Measurements from ENCODE around the gene MED9.
"Not testable (repeated sequence)": the region's sequence is repeated elsewhere in the genome, so short reads cannot be mapped to it uniquely, and the experiment has no call there.

The MED9 gene, protein sequence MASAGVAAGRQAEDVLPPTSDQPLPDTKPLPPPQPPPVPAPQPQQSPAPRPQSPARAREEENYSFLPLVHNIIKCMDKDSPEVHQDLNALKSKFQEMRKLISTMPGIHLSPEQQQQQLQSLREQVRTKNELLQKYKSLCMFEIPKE
- long read RNA-seq, donor 1, transcript MED9-201 (2 exons, 2,228 nt): major isoform, 25 of 29 reads
- long read RNA-seq, donor 1, partial matches to known transcripts: 0 of 29 reads
- long read RNA-seq, donor 1, other reads (novel, unspliced or antisense): 0 of 29 reads
- long read RNA-seq, donor 2, transcript MED9-201 (2 exons, 2,228 nt): major isoform, 14 of 14 reads
- long read RNA-seq, donor 2, partial matches to known transcripts: 0 of 14 reads
- long read RNA-seq, donor 2, other reads (novel, unspliced or antisense): 0 of 14 reads
- long read RNA-seq, donor 3, transcript MED9-201 (2 exons, 2,228 nt): major isoform, 6 of 7 reads
- long read RNA-seq, donor 3, partial matches to known transcripts: 0 of 7 reads
- long read RNA-seq, donor 3, other reads (novel, unspliced or antisense): 0 of 7 reads
- long read RNA-seq, donor 4, transcript MED9-201 (2 exons, 2,228 nt): major isoform, 12 of 15 reads
- long read RNA-seq, donor 4, partial matches to known transcripts: 0 of 15 reads
- long read RNA-seq, donor 4, other reads (novel, unspliced or antisense): 0 of 15 reads
- long read RNA-seq, donor 5, transcript MED9-201 (2 exons, 2,228 nt): major isoform, 11 of 12 reads
- long read RNA-seq, donor 5, partial matches to known transcripts: 0 of 12 reads
- long read RNA-seq, donor 5, other reads (novel, unspliced or antisense): 0 of 12 reads
- long read RNA-seq, donor 6, transcript MED9-201 (2 exons, 2,228 nt): major isoform, 20 of 22 reads
- long read RNA-seq, donor 6, partial matches to known transcripts: 0 of 22 reads
- long read RNA-seq, donor 6, other reads (novel, unspliced or antisense): 0 of 22 reads
- long read RNA-seq, donor 7: 0 reads
- long read RNA-seq, donor 8, transcript MED9-201 (2 exons, 2,228 nt): major isoform, 14 of 14 reads
- long read RNA-seq, donor 8, partial matches to known transcripts: 0 of 14 reads
- long read RNA-seq, donor 8, other reads (novel, unspliced or antisense): 0 of 14 reads

- DNase-seq: peak; percentile 88
Observed at GRCh38 chr17:17476865-17477467, at the start of gene MED9. MED9 (plus strand) TSS chr17:17477000; CDS start chr17:17477042, 42 bp downstream.

- DNase-seq: no peak
Observed at GRCh38 chr17:17429222-17429621, 47.6 kb upstream of the MED9 start.

DNA sequence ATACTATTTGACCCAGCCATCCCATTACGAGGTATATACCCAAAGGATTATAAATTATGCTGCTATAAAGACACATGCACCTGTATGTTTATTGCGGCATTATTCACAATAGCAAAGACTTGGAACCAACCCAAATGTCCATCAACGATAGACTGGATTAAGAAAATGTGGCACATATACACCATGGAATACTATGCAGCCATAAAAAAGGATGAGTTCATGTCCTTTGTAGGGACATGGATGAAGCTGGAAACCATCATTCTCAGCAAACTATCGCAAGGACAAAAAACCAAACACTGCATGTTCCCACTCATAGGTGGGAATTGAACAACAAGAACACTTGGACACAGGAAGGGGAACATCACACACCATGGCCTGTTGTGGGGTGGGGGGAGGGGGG lies 45.9 kb upstream of the MED9 start:
- DNase-seq: not testable (repeated sequence)

GRCh38 chr17:17431605-17432004 lies 45.2 kb upstream of the MED9 start:
- no peak for DNase-seq

- DNase-seq: no peak
Observed at GRCh38 chr17:17433000-17433703, 43.6 kb upstream of the MED9 start.

- DNase-seq: no peak
Observed at GRCh38 chr17:17434477-17434876, 42.3 kb upstream of the MED9 start.

DNA sequence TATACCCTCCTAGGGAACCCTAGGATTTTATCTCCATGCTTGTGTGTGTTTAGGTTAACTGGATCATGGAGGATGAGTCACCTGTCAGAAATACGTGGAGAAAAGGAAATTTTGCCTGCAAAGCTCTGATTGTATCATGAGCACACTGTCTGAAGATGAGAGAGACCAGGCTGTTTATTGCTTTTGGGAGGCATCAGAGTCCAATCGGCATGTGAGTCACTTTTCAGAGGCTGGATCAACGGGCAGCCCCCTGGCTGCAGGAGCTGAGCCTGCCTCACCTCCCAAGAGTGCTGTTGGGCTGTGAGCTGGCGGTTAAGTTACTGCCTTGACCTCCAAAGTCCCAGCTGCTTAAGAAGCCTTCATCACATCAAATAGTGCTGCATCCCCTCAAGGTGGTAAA lies 41.5 kb upstream of the MED9 start:
- no peak for DNase-seq

DNA sequence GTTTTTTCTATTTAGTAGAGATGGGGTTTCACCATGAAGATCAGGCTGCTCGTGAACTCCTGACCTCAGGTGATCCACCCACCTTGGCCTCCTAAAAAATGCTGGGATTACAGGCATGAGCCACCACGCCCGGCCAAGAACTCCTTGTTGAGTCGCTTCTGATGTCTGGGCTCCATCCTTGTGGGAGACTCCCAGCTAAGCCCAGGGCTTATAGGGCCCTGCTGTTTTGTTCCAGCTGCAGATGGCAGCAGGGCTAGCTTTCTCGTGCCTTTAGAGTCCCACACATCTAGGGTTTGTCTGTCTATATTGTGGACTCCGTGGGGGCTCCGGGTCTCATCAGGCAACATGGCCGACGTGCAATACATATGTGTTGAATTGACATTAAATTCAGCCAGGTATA lies 39.3 kb upstream of the MED9 start:
- no peak for DNase-seq

DNA sequence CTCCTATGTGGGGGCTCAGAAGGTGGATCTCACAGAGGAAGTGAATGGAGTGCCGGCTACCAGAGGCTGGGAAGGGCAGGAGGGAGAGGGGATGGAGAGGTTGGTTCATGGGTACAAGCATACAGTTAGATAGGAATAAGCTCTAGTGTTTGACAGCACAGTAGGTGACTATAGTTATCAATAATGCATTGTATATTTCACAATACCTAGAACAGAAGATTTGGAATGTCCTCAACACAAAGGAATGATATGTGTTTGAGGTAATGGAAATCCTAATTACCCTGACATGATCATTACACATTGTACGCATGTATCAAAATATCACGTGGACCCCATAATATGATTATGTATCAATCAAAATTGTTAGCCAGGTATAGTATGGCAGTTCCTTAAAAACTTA lies 38.9 kb upstream of the MED9 start:
- no peak for DNase-seq

GRCh38 chr17:17440010-17440843 lies 36.6 kb upstream of the MED9 start:
- no peak for DNase-seq

DNA sequence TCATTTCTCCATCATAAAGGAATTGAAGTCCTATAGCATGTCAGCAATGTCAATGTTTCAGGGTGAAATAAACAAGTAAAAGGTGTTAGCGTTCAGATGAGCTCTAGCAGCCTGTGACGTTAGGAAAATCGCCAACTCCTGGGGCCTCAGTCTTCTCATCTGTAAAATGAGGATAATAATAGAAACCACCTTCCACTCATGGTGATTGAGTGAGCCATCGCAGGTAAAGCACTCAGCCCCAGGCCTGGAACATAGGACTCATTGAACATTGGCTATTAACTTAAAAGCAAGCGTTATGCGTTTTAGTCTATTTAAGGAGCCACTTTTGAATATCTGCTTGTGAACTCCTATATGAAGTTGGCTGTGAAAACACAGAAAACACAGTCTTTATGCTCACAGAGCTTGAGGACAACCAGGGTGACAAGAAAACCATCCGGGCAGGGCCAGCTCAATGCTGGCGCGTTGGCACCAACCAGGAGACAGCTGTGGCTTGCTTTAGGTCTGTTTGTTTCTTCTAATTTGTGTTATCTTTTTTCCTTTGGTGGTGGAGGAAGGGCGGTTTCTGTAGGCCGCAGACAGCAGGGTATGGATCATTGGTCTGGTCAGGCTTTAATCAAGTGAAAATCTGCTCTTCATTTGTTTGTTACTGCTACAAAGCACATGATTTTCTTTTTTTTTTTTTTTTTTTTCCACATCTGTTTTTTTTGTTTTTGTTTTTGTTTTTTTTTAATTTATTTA lies 35.7 kb upstream of the MED9 start:
- no peak for DNase-seq

- no peak for DNase-seq
Observed at GRCh38 chr17:17443173-17443572, 33.6 kb upstream of the MED9 start.

- no peak for DNase-seq
Observed at GRCh38 chr17:17445296-17445924, 31.4 kb upstream of the MED9 start.

- DNase-seq: peak; percentile 28
Observed at GRCh38 chr17:17445925-17446665, 30.7 kb upstream of the MED9 start.

- DNase-seq: no peak
Observed at GRCh38 chr17:17446666-17447155, 30.1 kb upstream of the MED9 start.

DNA sequence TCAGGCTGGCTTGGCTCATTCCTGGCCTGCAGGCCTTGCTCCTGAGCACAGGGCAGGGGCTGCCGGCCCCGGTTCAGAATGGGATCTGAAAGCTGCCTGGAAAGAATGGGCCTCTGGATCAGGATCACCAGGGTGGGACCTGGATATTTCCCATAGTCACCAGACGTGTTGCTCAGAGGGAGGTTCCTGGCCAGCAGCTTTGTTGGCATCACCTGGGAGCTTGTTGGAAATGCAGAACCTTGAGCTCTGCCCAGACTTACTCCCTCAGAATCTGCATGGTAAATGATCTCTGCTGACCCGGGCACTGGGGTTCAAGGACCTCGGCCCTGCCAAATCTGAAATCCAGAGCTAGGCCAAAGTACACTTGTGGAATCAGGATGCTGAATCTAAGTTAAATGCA lies 29.5 kb upstream of the MED9 start:
- DNase-seq: no peak

DNA sequence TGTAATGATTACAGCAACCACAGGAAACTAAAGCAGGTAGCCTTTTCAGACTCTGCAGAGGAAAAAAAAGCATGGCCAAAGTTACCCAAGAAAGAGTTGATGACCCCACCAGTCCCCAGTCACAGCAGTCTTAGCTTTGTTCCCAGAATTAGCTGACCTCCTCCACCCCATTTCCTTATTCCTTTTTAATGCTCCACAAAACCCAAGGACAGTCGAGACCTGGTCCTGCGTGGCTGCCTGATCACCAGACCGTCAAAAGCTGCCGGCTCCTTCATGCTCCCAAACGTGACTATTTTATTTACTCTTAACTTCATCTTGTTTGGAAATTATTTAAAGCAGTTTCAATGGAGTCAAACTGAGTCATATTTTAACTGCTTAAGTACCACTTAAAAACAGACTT lies 28.7 kb upstream of the MED9 start:
- no peak for DNase-seq

GRCh38 chr17:17448723-17449122 lies 28.1 kb upstream of the MED9 start:
- no peak for DNase-seq

- no peak for DNase-seq
Observed at GRCh38 chr17:17453088-17453487, 23.7 kb upstream of the MED9 start.
